GM21528 (cell line): ENCODE data around the gene HS6ST1.

ENCODE experiments used
- ATAC-seq: cut with Tn5 transposase; IDR thresholded peaks from one replicate; pipeline ENCODE4 v1.9.1; 2021; ENCODE audit warnings: mild to moderate bottlenecking, moderate library complexity; ENCODE audit not compliant: unreplicated experiment, low FRiP score

The HS6ST1 gene

DNA sequence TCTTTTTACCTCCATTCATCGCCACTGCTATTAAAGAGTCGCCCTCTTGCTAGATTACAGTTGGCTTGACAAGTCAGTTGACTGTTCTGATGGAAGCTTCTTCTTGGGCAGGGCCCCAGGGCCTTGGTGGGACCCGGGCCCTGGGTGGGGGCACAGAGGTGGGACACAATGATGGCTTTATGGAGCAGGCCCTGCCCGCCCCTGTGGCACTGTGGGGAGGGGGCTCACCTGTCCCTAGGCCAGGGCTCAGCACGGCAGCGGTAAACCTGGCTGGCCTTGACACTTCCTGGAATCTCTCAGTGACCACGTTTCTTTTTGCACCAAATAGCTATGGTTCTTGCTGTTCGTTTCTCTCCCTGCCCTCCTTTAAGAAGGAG, 4.9 kb upstream of the HS6ST1 start:
- no peak for ATAC-seq

DNA sequence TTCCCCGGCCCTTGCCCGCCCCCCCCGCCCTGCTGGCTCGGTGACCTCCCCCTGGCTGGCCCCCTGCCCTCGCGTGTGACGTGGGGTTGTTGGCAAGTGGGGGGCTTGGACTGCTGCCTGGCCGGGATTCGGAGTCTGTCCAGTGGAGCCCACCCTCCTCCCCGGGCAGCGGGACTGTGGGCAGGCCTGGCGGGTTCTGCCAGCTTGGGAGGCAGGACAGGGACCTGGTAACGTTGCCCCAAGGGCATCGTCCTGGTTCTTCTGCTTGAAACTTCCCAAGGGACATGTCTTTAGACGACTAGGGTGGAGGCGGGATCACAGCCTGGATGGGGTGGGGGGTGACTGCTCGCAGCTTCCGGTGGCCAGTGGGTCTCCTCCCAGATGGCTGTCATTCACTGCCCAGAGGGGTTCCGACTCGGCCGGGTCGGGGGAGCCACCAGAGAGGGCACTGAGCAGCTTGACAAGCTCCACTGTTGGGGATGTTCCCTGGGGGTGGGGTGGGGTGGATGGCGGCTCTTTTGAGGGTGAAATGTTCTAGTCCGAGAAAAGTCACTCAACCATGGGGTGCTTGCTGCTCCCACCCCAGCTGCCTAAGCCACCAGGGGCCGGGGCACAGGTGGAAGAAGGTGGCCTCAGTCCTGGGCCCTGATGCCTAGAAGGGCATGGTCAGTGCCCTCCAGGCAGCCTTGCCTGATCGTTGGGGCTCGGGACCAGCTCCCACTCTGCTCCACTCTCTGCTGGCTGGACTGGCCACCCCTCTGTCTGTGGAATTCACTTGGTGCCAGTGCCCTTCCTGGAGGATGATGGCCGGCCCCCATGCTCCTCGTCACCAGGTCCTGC, 4.3 kb upstream of the HS6ST1 start:
- no peak for ATAC-seq

DNA sequence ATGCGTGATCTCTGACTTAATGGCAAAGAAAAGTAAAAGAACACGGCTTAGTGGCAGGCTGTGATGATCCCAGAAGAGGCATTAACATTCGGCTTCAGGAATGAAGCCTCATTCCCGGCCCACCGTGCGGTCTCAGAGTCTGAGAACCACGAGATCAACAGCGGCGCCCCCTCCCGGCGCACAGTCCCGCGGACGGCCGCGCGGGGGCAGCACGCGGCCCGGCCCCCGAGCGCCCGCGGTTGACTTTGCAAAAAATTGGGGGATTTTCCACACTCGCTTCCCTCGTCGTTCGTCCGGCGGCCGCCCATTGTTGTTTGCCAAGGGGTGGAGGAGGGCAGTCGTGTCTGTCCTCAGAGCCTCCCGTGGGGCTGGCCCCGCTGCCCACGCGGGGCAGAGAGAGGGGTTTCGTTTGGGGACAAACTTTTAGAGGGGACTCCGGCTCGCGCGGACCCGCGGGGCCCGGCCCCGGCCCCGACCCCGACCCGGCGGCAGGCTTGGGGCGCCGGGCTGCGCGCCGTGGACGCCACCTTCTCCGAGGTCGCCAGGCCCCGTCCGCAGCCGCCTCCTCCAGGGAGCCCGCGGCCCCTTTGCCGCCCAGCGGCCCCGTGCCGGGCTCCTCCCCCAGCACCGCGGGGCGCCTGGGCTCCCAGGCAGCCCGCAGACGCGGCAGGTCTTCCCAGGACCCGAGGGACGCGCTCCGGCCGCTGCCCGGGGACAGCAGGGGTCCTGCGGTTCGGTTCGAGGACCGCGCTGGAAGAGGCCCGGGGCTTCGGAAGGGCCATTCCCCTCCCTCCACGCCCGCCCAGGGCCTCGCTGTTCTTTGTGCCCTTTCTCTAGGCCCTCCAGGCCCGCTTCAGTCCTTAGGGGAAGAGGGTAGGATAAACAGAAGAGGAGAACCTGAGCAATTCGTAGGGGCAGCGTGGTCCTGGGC, 3.4 kb upstream of the HS6ST1 start:
- peak; percentile 52 for ATAC-seq

DNA sequence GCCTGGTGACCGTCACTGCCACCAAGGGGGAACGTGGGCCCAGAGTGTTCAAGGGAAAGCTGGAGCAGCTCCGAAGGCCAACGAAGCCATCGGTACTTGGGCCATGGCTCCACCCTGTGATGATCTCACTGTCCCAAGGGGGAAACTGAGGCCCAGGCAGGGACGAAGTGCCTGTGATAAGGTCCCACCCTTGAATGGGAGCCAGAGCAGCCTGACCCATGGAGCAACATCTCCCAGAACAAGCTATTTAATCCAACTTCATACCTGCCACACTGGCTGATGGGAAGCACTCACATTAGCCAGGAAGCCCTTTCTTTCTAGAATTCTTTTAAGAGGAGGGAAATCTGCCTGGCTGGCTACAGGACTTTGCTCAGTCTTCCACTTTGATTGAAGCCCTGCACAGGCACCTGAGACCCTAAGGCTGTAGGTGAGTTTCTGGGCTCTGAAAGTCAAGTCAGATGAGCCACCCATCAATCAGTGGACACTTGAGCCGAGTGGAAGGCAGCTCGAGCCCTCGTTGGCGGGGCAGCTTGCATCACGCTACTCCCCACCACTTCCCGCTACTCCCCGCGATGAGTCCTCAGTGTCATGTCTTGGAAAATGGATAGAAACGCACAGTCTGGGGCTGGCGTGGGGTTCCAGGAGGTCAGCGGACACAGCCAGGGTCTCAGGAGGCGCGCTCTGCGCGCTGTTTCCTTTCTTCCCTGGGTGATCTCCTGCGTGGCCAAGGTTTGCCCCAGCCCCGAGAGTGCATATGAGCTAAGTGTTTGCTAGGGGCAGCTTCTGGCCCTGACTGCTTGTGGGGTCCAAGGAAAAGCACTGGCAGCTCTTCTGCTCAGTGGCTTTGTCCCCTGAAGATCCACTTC, 2.5 kb upstream of the HS6ST1 start:
- no peak for ATAC-seq

DNA sequence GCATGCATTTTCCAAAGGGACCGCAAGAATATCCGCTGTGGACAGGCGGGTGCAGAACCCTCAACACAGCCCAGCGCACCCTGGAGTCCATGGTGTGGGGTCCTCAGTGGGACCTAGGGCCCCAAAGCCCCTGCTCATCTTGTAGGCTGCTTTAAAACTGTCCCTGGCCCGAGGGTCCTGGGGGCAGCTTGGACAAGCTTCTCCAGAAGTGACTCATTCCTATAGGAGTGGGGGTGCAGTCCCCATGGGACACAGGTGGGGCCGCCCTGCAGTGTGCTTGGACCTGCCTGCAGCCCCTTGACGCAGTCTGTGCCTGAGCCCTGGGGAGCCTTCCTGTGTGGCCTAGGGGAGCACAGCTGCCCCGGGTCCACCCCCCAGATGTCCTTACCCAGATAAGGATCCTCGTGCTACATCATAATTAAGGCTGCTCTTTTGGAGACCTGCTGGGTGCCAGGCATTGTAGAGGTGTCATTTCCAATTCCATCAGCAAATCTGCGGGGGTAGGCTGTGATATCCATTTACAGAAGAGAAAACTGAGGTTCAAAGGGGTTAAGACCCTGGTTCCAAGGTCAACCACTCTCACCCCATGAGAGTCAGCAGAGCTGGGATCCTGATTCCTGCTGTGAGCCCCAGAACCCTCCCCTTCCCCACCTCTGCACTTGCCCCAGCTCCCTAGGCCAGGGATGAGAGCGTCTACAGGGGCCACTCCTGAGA, 1.7 kb upstream of the HS6ST1 start:
- no peak for ATAC-seq

DNA sequence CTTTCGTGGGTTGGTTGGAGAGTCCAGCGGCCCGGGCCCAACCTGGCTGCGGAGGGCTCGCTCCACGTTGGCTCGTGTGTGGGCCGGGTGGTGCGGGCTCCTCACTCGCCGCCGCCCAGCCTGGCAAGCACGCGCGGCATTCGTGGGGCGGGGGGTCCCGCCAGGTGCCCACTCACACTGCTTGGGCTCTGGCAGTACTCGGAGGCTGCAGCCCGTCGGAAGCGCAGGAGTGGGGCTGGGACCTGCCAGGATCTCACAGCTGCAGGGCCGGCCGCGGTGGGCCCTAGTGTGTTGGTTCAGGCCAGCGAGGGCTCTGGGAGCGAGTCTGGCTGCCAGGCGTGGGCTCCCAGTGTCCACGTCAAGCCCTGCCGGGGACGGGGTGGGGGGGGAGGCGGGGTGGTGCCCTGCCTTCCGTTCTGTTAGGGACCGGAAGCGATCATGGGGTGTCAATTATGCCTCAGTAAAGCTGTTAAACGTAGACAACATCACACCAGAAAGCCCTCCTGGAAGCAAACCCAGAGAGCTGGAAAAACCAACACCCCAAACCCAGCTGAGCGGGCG, 1.0 kb upstream of the HS6ST1 start:
- no peak for ATAC-seq

DNA sequence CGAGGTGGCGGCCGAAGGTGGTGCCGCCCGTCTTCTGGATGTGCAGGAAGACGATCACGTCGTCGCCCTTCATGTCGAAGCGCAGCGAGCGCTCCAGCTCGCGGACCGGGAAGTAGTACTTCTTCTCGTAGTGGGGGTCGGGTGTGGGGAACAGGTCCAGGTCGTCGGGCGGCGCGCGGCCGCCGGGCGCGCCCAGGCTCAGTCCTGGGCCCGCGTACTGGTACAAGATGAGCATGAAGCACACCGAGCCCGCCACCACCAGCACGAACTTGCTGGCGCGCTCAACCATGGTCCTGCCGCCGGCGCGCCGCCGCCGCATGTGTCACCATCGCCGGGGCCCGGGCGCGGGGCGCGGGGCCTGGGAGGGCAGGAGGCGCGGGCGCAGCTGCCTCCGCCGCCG, 423 bp downstream of the HS6ST1 start:
- ATAC-seq = peak; percentile 13

DNA sequence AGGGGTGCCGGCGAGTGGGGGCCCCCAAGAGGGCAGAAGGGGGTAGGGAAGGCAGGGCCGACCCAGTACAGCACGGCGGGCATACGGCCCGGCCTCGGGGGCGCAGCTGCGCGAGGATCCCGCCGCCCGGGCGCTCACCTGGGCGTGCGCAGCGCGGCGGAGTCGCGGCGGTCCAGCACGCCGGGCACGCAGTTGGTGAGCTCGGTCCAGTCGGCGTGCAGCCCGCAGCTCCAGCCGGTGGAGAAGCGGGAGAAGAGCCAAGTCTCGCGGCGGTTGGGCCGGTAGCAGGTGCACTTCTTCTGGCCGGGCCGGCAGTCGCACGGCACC, 806 bp downstream of the HS6ST1 start:
- ATAC-seq = peak; percentile 10

DNA sequence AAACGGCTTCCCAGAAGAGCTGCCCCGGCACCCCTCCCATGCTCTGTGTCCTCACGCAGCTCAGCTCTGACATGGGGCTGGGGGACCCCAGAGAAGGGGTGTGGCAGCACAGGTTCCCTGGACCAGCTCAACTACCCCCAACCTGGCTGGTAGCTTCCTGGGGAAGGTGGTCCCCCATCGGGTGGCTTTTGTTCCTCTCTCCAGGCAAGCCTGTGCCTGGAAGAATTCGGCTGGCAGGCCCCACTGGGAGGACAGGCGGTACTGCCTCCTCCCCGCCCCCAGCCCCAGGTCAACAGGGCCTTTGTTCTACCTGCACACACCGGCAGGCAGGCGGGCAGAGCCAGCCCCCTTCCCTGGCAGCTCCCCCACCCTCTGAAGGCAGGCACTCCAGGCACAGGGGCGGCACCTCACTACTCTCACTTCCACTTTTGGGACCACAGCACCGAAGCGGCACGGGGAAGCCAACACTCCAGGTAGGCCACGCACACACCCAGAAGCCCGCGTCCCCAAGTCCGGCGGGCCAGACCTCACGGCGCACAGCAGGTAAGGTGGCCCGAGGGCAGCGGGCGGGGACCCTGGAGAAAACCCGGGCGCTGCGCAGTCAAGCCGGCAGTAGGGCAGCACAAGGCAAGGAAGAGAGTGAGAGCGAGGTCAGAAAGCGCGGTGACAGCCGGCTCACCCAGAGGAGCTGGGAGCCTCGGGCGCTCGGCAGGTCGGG, 1.3 kb downstream of the HS6ST1 start:
- ATAC-seq = peak; percentile 47

DNA sequence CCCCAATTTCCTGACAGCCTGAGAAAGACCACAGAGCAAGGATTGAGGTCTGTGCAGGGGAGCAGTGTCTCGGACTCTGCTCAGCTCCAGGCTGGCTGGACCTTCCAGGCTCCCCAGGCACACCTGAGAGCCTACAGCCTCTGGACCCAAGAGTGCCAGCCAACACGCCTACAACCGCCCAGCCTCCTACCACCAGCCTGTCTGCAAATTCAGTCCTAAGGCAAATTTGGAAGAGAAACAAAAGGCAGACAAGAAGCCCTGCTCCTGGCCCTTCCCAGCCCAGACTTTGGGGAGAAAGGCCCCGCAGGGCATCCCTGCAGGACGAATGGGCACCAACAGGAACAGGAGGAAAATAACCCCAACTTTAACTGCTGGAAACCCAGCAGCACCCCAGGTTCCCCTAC, 1.9 kb downstream of the HS6ST1 start:
- ATAC-seq = no peak

DNA sequence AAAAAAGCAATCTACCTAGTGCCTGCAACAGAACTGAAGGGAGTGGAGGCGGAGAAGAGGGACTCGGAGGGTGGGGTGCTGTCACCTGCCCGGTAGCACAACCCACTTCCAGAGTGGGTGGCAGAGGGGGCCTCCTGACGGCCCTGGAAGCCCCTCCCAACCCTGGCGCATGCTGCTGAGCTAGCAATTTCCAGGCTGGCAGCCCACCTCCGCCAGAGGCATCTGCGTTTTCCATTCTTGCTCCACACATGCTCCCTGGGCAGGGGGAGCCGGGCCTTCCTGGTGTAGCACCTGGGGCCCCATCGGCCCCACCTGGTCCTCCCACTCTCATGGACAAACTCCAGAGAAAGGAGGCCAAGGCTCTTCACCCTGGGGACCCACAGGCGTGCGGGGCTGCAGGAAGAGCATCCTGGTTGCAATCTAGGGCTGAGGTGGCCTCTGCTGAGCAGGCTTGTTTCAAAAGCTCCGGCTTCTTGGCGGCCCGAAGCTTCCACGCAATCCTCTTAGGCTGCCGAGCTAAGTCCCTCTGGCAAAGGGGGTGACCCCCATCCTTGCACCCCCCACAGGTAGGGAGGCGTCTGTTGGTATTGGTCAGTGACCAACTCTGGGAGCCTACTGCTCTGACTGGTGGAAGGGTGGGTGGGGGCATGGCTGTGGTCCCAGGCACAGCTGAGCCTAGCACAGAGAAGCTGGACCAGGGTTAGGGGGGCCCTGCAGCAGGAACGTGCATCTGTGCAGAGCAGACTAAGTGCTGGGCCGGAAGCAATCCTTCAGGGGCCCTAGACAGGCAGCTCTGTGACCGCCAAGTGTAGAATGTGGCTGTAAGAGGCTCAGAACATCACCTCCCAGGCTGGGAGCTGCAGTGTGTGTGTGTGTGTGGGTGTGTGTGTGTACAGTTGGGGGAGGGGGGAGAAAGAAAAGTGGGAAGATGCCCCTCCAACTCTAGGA, 2.6 kb downstream of the HS6ST1 start:
- no peak for ATAC-seq

DNA sequence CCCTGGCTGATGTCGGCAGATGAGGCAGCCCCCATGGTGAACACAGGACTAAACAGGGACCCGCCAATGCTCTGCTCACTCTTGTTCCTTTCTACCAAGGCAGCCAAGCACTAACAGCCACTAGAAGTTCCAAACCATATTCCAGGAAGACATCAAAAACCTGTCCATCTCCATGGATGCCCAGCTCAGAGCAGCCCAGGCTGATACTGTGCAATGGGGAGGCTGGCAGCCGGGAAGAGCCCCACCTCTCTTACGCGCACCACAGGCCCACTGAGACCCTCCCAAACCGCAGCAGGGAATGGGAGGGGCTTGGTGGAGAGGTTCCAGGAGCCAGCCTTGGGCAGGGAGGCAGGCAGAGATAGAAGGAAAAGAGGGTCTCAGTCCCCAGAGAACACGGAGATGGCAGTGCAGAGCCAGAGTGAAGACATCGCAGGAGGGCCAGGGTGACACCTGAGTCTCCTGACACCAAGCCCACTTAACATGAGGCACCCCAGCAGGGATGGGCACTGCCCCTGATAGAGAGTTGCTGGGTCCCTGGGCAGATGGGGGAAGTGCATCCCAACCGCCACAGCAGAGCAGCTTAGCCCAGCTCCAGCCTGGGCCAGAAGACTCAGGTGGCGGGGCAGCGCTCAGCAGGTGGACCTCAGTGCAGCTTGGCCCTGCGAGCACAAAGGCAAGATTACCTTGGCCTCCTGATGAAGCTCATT, 3.4 kb downstream of the HS6ST1 start:
- no peak for ATAC-seq

DNA sequence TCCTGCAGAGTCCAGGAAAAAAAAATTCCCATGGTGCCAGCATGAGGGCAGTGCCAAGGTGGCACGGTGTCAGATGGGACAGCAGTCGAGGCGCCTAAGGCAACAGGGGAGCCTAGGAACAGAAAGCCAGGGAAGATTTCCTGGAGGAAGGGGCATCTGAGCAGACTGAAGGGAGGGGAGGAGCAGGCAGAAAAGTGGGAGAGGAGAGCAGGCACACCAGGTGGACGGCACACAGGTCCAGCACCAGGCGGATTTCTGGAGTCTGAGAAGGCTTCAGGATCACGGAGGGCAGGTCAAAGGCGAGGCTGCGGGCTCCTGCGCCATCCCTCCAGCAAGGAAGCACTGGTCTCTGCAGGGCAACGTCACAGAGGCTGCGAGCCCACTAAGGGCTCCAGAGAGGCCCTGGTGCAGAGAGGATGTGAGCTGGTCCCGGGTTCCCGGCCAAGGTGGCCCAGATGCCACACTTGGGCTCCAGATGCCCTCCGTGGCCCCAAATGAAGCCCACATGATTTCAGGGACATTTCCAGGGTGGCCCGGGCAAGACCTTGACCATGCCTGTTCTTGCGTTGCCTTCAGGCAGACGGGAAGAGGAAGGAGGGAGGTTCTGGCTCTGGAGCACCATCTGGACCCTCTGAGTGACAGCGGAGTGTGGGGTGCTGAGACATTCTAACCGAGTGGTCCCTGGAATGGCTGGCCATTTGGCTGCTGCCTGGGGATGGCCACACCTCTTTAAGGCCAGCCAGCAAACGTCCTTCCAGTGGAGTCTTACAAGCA, 4.1 kb downstream of the HS6ST1 start:
- ATAC-seq = no peak

DNA sequence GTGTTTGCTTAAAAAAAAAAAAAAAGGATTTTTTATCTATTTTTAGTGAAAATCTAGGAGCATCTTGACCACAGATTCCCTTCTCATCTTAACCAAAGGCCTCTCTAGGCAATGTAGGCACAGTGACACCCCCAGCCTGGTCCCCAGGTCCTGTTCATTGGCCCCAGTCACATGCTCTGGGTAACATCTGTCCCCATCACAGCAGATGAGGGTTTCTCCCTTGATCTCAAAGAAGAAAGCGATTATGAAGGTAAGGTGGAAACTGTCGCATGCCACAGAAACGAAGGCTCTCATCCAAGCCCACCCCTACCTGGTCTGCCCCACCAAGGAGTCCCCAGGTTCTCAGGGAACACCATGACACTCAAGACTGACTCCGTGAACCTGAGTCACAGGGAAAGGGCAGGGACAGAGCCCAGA, 4.7 kb downstream of the HS6ST1 start:
- ATAC-seq = no peak

DNA sequence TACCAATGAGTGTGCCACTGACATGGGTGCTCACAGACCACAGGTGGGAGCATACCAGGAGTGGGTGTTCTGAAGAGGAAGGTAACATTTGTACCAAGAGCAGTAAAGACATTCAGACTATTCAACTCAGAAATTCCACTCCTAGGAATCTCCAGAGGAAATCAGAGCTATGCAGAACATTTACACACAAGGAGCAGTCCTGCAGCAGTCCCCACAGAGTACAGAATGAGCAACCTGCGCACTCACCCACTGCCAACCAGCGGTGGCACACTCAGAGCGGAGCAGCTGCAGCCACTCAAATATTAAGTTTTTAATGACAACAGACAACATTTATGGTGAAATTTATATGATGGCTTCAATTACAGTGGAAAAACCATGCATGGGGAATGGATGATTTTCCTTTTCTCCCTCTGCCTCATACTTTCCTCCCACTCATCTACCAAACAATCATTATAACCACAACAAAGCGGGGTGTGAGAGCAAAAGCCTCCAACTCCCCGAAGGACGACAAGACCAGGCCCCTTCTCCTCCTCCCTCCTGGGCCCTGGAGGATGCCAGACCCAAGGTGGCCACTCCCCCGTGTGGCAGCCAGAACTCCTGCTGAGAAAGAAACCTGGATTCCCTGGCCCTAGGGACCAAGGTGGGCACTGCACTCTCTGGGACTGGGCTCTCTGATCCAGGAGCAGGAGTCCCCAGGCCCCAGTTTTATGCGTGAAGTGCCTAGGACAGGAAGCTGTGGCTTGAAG, 5.4 kb downstream of the HS6ST1 start:
- no peak for ATAC-seq

DNA sequence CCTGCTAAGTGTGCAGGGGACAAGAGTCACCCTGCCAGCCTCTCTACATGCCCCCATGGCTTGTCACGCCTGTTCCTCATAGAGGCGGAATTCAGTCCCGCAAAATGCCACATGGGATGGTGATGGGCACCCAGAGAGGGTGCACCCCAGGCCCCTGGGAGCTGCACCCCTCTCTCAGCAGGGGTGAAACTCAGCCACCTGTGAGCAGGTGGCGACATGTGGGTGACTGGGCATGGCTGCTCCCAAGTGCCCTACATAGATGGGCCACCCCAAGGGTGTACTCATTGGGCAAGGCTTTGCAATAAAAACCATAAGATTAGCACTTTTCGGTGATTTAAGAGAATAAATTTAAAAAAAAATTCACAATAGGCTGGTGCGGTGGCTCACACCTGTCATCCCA, 6.3 kb downstream of the HS6ST1 start:
- no peak for ATAC-seq
